ENCODE data around the gene KANK2. TPM values are rescaled to one million over a fixed set of nuclear protein-coding genes. Genes with fewer than 3 reads are reported as not detected.

Gene KANK2
- total RNA-seq, 1 experiment from 2014 or later, result 0.19 TPM

DNA sequence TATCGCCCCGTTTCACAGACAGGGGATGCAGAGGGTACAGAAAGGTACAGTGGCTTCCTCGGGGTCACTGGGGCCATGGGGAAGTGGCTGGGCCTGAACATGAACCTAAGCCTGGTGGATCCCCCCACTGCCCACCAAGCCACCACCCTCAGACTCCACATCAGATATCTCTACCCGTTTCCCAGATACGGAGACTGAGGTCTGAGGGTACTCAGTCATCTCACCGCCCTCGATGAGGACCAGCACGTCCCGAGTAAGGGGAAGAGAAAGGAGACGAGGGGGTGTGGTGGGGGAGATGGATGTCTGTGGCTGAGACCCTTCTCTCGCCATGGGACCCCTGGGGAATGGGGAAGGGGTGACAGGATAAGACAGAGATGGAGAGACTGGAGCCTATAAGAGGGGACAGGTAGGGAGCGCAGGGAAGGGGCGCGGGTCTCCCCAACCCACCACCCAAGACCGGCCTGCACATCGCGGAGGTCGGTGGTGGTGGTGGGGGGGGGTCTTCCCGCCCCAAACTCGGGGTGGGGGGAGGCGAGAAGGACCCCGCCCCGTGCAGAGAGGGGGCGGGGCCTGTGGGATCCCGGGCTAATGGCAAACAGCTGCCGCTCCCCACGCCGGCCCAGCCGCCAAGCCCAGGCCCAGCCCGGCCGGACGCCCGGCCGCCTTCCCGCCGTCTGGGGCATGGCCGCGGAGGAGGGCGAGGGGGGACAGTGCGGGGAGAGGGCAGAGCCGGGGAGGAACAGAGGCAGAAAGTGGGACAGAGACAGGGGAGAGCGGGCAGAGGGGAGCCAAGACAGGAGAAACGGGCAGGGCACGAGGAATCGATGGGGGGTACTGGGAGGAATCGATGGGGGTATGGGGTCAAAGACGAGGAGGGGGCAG, 698 bp downstream of the KANK2 start:
- Histone ChIP-seq H3K36me3 (ENCODE audit: insufficient read depth, low read length) (no peaks in the 10 kb centered on the region), H2AFZ (ENCODE audit: low read length) (peak overlapping the region; percentile 81), H3K9ac (ENCODE audit: low read length) (peak overlapping the region; percentile 65), H3K4me1 (ENCODE audit: low read length) (peaks cover 12% of the 10 kb centered on the region), H3K27me3 (ENCODE audit: low read length) (no peaks in the 10 kb centered on the region), H3K9me3 (ENCODE audit: low read length) (no peaks in the 10 kb centered on the region), H3K79me2 (ENCODE audit: low read length) (no peaks in the 10 kb centered on the region), H3K27ac (ENCODE audit: low read length) (no peak overlapping the region), H3K4me3 (ENCODE audit: low read length) (peak overlapping the region; percentile 68), H3K4me2 (ENCODE audit: low read depth, low read length, poor library complexity, severe bottlenecking) (peak overlapping the region; percentile 78), H4K20me1 (ENCODE audit: insufficient read depth, low read depth, low read length) (no peaks in the 10 kb centered on the region), H3K9me2 (replicated peaks; ENCODE audit: insufficient read depth, low read length) (no peaks in the 10 kb centered on the region)
- DNase-seq, result no peak

GRCh38 chr19:11195681-11196080, 1.7 kb downstream of the KANK2 start:
- H3K27me3 ChIP-seq (ENCODE audit: low read length), result no peaks in the 10 kb centered on the region
- H3K4me2 ChIP-seq (ENCODE audit: low read depth, low read length, poor library complexity, severe bottlenecking), result no peak overlapping the region
- peaks cover 12% of the 10 kb centered on the region for H3K4me1 ChIP-seq (ENCODE audit: low read length)
- no peak overlapping the region for H2AFZ ChIP-seq (ENCODE audit: low read length)
- no peak overlapping the region for H3K27ac ChIP-seq (ENCODE audit: low read length)
- H3K9ac ChIP-seq (ENCODE audit: low read length), result no peak overlapping the region
- no peaks in the 10 kb centered on the region for H4K20me1 ChIP-seq (ENCODE audit: insufficient read depth, low read depth, low read length)
- no peaks in the 10 kb centered on the region for H3K79me2 ChIP-seq (ENCODE audit: low read length)
- H3K9me3 ChIP-seq (ENCODE audit: low read length), result no peaks in the 10 kb centered on the region
- DNase-seq, result no peak
- no peaks in the 10 kb centered on the region for H3K9me2 ChIP-seq (replicated peaks; ENCODE audit: insufficient read depth, low read length)
- no peak overlapping the region for H3K4me3 ChIP-seq (ENCODE audit: low read length)
- H3K36me3 ChIP-seq (ENCODE audit: insufficient read depth, low read length), result no peaks in the 10 kb centered on the region

DNA sequence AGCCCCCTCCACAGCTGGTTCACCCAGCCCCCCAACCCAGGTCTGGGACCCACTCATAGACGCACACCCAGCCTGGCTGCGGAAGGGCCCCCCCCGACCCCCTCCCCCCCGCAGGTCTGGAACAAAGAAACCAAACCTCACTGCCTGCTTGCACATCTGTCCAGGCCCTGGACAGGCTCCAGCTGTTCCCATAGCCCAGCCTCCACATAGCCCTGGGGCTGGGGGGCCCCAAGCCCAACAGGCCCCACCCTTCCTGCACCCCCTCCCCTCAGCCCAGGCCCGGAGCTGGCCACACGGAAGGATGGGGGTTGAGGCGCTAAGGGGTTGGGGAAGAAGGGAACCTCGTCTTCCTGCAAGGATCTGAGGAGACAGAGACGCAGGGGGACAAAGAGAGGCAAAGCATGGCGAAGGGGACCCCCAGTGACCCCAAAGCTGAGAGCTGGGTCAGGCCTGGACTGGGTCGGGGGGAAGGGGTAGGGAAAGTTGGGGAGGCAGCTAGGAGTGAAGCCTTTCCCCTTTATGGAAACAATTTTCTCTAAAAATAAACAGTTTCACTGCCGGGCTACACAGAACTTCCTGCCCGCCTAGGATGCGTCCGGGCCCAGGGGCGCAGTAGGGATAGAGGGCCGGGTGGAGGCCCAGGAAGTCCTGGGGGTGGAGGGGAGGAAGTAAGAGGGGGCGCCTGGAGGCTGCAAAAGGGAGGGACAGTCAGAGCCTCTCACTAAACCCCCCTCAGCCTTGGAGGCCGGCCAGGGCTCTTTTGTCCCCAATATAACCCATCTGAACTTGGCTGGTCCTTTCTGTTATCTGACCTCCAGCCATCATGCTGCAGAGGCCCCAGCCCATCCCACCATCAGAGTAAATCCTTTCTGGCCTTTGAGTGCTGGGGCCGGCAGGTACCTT, 2.4 kb downstream of the KANK2 start:
- Histone ChIP-seq H3K9ac (ENCODE audit: low read length) (no peak overlapping the region), H3K4me1 (ENCODE audit: low read length) (peaks cover 12% of the 10 kb centered on the region), H3K4me3 (ENCODE audit: low read length) (no peak overlapping the region), H3K79me2 (ENCODE audit: low read length) (no peaks in the 10 kb centered on the region), H3K9me2 (replicated peaks; ENCODE audit: insufficient read depth, low read length) (no peaks in the 10 kb centered on the region), H3K27ac (ENCODE audit: low read length) (no peak overlapping the region), H2AFZ (ENCODE audit: low read length) (no peak overlapping the region), H3K27me3 (ENCODE audit: low read length) (no peaks in the 10 kb centered on the region), H3K36me3 (ENCODE audit: insufficient read depth, low read length) (no peaks in the 10 kb centered on the region), H4K20me1 (ENCODE audit: insufficient read depth, low read depth, low read length) (no peaks in the 10 kb centered on the region), H3K9me3 (ENCODE audit: low read length) (no peaks in the 10 kb centered on the region), H3K4me2 (ENCODE audit: low read depth, low read length, poor library complexity, severe bottlenecking) (no peak overlapping the region)
- DNase-seq, result no peak

DNA sequence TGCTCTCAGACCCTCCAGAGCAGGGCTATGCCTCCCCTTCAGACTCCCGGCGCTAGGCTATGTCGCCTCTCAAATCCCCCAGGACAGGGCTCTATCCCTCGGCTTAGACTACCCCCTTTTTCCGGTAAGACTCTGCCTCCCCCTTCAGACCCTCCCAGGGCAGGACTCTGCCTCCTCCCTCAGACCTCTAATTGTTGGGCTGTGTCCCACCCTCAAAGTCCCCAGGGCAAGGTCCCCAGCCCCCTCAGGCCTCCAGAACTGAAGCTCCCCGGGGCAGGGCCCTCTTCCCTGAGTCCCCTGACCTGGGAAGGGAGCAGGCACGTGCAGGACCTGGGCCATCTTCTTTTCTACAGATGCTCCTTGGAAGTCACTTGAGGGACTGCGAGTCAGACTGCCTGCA, 3.2 kb downstream of the KANK2 start:
- Histone ChIP-seq H3K9me2 (replicated peaks; ENCODE audit: insufficient read depth, low read length) (no peaks in the 10 kb centered on the region), H3K27ac (ENCODE audit: low read length) (no peak overlapping the region), H3K36me3 (ENCODE audit: insufficient read depth, low read length) (no peaks in the 10 kb centered on the region), H3K4me2 (ENCODE audit: low read depth, low read length, poor library complexity, severe bottlenecking) (no peak overlapping the region), H3K4me3 (ENCODE audit: low read length) (no peak overlapping the region), H3K9me3 (ENCODE audit: low read length) (no peaks in the 10 kb centered on the region), H2AFZ (ENCODE audit: low read length) (no peak overlapping the region), H3K4me1 (ENCODE audit: low read length) (peaks cover 12% of the 10 kb centered on the region), H4K20me1 (ENCODE audit: insufficient read depth, low read depth, low read length) (no peaks in the 10 kb centered on the region), H3K27me3 (ENCODE audit: low read length) (no peaks in the 10 kb centered on the region), H3K79me2 (ENCODE audit: low read length) (no peaks in the 10 kb centered on the region), H3K9ac (ENCODE audit: low read length) (no peak overlapping the region)
- no peak for DNase-seq

- Histone ChIP-seq H3K27me3 (ENCODE audit: low read length) (no peaks in the 10 kb centered on the region), H4K20me1 (ENCODE audit: insufficient read depth, low read depth, low read length) (no peaks in the 10 kb centered on the region), H3K27ac (ENCODE audit: low read length) (no peak overlapping the region), H3K4me1 (ENCODE audit: low read length) (peaks cover 12% of the 10 kb centered on the region), H3K4me2 (ENCODE audit: low read depth, low read length, poor library complexity, severe bottlenecking) (no peak overlapping the region), H3K9ac (ENCODE audit: low read length) (no peak overlapping the region), H3K4me3 (ENCODE audit: low read length) (no peak overlapping the region), H2AFZ (ENCODE audit: low read length) (no peak overlapping the region), H3K9me3 (ENCODE audit: low read length) (no peaks in the 10 kb centered on the region), H3K79me2 (ENCODE audit: low read length) (no peaks in the 10 kb centered on the region), H3K9me2 (replicated peaks; ENCODE audit: insufficient read depth, low read length) (no peaks in the 10 kb centered on the region), H3K36me3 (ENCODE audit: insufficient read depth, low read length) (no peaks in the 10 kb centered on the region)
- no peak for DNase-seq
Measured at GRCh38 chr19:11192957-11193939, 4.1 kb downstream of the KANK2 start.

- Histone ChIP-seq H3K9ac (ENCODE audit: low read length) (no peak overlapping the region), H3K27ac (ENCODE audit: low read length) (no peak overlapping the region), H3K4me3 (ENCODE audit: low read length) (no peak overlapping the region), H2AFZ (ENCODE audit: low read length) (no peak overlapping the region), H3K79me2 (ENCODE audit: low read length) (no peaks in the 10 kb centered on the region), H3K36me3 (ENCODE audit: insufficient read depth, low read length) (no peaks in the 10 kb centered on the region), H3K4me1 (ENCODE audit: low read length) (peaks cover 5% of the 10 kb centered on the region), H3K9me2 (replicated peaks; ENCODE audit: insufficient read depth, low read length) (no peaks in the 10 kb centered on the region), H3K4me2 (ENCODE audit: low read depth, low read length, poor library complexity, severe bottlenecking) (no peak overlapping the region), H4K20me1 (ENCODE audit: insufficient read depth, low read depth, low read length) (no peaks in the 10 kb centered on the region), H3K9me3 (ENCODE audit: low read length) (no peaks in the 10 kb centered on the region), H3K27me3 (ENCODE audit: low read length) (no peaks in the 10 kb centered on the region)
- DNase-seq, result no peak
Measured at GRCh38 chr19:11191934-11192333, 5.4 kb downstream of the KANK2 start.

- Histone ChIP-seq H3K4me1 (ENCODE audit: low read length) (no peaks in the 10 kb centered on the region), H3K9ac (ENCODE audit: low read length) (no peak overlapping the region), H2AFZ (ENCODE audit: low read length) (no peak overlapping the region), H3K27ac (ENCODE audit: low read length) (no peak overlapping the region), H3K9me2 (replicated peaks; ENCODE audit: insufficient read depth, low read length) (no peaks in the 10 kb centered on the region), H3K27me3 (ENCODE audit: low read length) (no peaks in the 10 kb centered on the region), H4K20me1 (ENCODE audit: insufficient read depth, low read depth, low read length) (no peaks in the 10 kb centered on the region), H3K36me3 (ENCODE audit: insufficient read depth, low read length) (no peaks in the 10 kb centered on the region), H3K79me2 (ENCODE audit: low read length) (no peaks in the 10 kb centered on the region), H3K4me2 (ENCODE audit: low read depth, low read length, poor library complexity, severe bottlenecking) (no peak overlapping the region), H3K4me3 (ENCODE audit: low read length) (no peak overlapping the region), H3K9me3 (ENCODE audit: low read length) (no peaks in the 10 kb centered on the region)
- DNase-seq, result no peak
Measured at GRCh38 chr19:11191273-11191755, 6.0 kb downstream of the KANK2 start.

Data from Karpas-422 (cell line).